GM19023 (cell line): ENCODE measurements around the gene CDH13.

ENCODE experiments used
- ATAC-seq: cut with Tn5 transposase; IDR thresholded peaks from one replicate; pipeline ENCODE4 v1.9.1; 2021; ENCODE audit warnings: mild to moderate bottlenecking, moderate library complexity; ENCODE audit not compliant: unreplicated experiment

CDH13 gene

DNA sequence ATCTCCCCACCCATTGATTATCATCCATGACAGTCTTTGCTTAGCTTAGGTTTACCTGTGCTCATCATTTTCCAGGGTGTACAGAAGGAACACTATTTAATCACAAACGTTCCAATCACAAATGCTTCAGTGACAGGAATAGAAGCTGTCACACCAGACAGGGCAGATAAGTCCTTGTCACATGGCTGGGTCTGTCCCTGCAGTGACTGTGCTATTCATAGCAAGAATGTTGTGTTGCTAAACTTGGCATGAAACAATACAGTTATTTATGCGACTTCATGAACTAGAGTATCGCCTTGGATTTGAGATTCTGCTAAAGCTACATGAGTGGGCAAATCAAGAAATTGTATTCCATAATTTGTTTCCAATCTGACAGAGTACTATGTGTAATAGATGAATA, 108.4 kb downstream of the CDH13 start:
- ATAC-seq, result no peak

DNA sequence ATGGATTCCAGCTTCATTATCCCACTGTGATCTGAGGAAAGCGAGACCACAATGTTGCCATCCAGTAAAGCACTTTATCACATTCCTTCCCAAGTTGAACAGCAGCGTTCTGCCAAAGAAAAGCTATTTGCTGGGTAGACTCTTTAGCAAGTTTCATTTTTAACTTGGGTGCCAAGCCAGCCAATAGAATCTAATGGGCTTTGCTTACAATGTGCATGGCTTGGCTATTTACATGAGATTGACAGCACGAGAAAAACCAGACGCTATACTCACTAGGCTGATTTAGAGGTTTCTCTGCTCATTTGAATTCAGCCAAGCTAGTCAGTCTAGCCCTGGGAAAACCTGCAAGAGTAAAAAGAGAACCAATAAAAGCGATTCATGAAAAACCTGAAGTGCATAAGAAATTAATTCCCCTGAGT, 108.9 kb downstream of the CDH13 start:
- ATAC-seq, result no peak

DNA sequence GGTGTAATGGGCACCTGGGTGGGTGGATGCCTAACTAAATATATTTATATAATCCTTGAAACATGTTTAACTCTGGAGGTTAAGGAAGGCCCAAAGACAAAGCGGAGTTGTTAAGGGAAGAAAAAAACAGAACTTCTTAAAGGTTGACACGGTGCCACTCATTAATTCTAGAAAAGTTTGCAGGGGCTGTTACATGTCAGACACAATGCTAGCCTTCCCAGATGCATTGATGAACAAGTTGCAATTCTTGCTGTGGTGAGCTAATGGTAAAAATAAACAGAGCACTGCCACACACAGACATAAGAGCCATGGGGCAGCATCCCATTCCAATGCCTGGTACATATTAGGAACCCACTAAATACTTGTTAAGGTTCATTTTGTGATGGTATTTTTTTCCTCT, 109.5 kb downstream of the CDH13 start:
- ATAC-seq, result no peak

GRCh38 chr16:82738699-82739098, 111.9 kb downstream of the CDH13 start:
- no peak for ATAC-seq

- ATAC-seq, result no peak
Observed at GRCh38 chr16:82741073-82741615, 114.4 kb downstream of the CDH13 start.

DNA sequence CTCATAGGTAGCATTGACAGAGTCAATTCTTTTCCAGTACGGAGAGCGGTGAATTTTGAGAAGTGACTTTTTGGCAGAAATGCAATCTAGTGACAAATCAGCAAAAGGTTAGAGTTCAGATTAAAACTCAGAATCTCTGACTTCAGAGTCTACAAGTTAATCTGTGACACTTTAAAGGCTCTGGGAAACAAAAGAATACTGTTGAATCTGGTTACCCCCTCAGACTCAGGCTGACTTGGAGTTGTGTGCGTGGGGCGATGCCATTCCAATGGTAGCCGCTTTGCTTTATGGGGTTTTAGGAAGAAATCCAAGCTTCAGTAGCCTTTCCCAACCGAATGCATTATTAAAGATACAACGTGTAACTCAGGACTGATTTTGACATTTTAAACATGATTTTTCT, 118.2 kb downstream of the CDH13 start:
- ATAC-seq, result no peak

DNA sequence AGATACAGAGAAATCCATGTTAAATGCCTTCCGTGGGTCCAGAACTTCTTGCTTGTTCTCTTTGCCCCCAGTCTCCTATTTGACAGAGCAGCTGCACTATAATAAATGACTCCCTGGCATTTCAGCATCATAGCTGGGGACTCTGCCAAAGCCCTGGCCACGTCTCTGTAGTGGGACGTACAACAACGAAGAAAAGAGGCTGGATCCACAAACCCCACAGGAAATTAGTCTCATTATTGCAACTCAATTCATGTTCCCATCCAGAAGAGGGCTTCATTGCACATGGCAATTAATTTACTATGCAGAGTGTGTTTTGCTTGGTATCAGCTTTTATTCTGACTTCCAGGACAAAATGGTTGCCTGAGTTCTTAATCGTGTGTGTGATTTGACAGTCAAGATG, 121.3 kb downstream of the CDH13 start:
- ATAC-seq, result no peak

- ATAC-seq, result no peak
Observed at GRCh38 chr16:82750068-82750467, 123.3 kb downstream of the CDH13 start.

- ATAC-seq, result no peak
Observed at GRCh38 chr16:82751020-82751419, 124.3 kb downstream of the CDH13 start.

GRCh38 chr16:82752172-82752571, 125.4 kb downstream of the CDH13 start:
- ATAC-seq, result no peak

DNA sequence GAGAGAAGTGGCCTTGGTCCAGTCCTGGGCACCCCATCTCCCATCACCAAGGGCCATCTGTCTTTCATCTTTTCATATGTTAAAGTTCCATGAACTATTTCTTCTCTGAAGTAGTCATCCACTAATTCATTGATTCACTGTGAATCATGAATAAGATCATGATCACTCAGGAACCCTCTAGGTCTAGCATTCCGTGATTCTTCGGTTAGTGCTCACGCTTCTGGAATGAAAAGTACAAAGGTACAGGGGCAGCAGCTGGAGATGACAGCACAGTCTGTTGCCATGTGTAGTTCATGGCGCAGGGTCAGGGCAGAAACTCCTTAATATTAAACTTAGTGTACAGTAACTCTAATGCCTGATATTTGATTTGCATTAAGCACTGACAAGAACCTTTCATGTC, 127.1 kb downstream of the CDH13 start:
- no peak for ATAC-seq

- ATAC-seq, result no peak
Observed at GRCh38 chr16:82754716-82755513, 128.1 kb downstream of the CDH13 start.

GRCh38 chr16:82755570-82756282, 129.0 kb downstream of the CDH13 start:
- ATAC-seq, result no peak

DNA sequence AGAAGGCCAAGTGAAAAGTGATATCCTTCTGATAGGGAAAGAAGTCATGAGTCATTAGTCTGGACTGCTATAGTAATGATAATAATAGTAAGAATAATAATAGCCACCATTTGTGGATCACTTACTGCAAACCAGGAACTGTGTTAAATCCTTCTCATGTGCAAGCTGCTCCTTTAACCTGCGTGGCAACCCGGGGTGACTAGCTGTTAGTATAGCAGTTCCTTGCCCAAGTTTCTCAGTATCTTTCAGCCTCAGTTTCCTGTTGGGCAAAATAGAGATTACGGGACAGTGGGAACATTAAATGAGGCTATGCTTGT, 129.5 kb downstream of the CDH13 start:
- ATAC-seq, result no peak

DNA sequence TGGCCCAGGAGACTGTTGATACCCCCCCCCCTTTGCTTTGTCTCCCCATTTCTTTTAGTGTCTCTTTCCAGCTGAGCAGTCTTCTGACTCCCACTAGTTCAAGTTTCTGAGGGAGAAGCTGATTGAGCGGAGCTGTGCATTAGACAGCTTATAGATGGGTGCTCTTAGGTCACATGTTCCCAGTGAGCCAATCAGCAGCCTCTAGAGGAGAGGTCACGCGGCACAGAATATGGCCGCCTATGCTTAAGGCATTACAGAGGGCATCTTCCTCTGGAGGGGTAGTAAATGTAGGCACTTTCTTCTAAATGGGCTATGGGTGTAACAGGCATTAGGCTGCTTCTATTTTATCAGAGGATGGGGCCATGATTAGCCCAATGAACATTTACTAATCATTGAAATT, 131.6 kb downstream of the CDH13 start:
- no peak for ATAC-seq

- ATAC-seq, result no peak
Observed at GRCh38 chr16:82758904-82759303, 132.1 kb downstream of the CDH13 start.

- ATAC-seq, result no peak
Observed at GRCh38 chr16:82761236-82761635, 134.5 kb downstream of the CDH13 start.

DNA sequence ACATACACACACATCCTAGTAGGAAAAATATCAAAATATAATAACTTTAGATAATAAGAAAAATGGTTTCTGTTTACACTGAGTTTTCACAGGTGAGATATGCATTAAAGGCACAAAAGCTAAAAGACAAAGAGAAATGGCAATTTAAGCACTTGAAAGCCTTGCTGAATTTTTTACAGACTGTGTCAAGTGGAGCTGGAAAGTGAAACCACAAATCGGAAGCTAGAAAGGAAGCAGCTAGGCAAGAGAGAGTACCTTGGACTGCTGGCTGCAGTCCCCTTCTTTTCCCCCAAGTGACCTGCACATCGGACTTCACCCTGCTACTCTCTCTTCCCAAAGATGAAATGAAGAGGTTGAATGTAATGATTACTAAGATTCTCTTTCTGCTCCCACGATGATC, 135.1 kb downstream of the CDH13 start:
- no peak for ATAC-seq

- ATAC-seq, result no peak
Observed at GRCh38 chr16:82763371-82763770, 136.6 kb downstream of the CDH13 start.

DNA sequence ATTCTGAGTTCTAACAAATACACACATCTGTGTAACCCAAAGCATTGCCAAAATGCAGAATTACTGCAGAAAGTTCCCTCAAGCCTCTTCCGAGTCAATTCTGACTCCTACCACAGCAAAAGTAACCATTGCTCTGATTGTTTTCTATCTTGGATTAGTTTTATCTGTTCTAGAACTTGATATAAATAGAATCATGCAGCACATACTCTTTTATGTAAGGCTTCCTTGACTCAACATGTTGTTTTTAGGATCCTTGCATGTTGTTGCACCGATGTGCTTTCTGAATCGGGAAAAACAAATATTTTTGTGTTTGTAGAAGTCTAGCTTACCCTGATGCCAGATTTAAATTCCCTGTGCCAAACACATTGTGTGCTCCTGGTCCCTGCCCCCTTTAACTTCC, 140.4 kb downstream of the CDH13 start:
- ATAC-seq, result no peak

- ATAC-seq, result no peak
Observed at GRCh38 chr16:82767808-82768207, 141.0 kb downstream of the CDH13 start.

DNA sequence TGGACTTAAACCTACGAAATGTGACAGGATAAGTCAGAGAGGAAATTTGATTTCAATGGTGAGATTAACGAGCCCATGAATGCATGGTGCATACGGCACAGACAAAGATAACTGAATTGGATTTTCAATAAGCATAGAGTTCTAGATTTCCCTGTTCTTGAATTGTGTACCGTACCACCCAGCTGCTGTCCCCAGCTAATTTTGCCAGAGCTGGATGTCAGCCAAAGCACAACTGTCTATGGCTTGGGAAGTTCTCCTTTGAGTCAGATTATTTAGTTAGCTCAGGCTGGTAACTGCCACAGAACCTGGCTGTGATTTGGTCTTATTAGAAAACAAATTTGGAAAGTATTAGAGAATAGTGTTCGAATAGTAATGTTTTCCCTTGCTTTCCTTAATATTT, 143.1 kb downstream of the CDH13 start:
- ATAC-seq, result no peak
